Middle frontal gyrus (tissue), 1 donor: Measurements from ENCODE around the gene PUS1.

Experiments
- DNase-seq: peaks from one replicate; pipeline ENCODE4 v3.0.0-alpha.2; 2015; ENCODE audit warnings: low spot score; ENCODE audit errors: extremely low spot score

PUS1 gene

GRCh38 chr12:131915823-131916222 lies 13.3 kb upstream of the PUS1 start:
- DNase-seq: no peak

- DNase-seq: no peak
Measured at GRCh38 chr12:131916306-131917138, 12.6 kb upstream of the PUS1 start.

- no peak for DNase-seq
Measured at GRCh38 chr12:131917139-131917710, 11.9 kb upstream of the PUS1 start.

GRCh38 chr12:131917711-131918306 lies 11.3 kb upstream of the PUS1 start:
- no peak for DNase-seq

- DNase-seq: no peak
Measured at GRCh38 chr12:131918311-131919050, 10.6 kb upstream of the PUS1 start.

GRCh38 chr12:131919051-131919347 lies 10.1 kb upstream of the PUS1 start:
- no peak for DNase-seq

GRCh38 chr12:131919366-131920156 lies 9.5 kb upstream of the PUS1 start:
- no peak for DNase-seq

- no peak for DNase-seq
Measured at GRCh38 chr12:131920157-131920508, 8.9 kb upstream of the PUS1 start.

- no peak for DNase-seq
Measured at GRCh38 chr12:131920902-131921840, 7.9 kb upstream of the PUS1 start.

- no peak for DNase-seq
Measured at GRCh38 chr12:131921866-131922769, 7.0 kb upstream of the PUS1 start.

GRCh38 chr12:131922772-131923171 lies 6.3 kb upstream of the PUS1 start:
- no peak for DNase-seq

GRCh38 chr12:131923260-131923659 lies 5.8 kb upstream of the PUS1 start:
- DNase-seq: no peak

GRCh38 chr12:131927110-131928079 lies 1.7 kb upstream of the PUS1 start:
- DNase-seq: no peak

- DNase-seq: no peak
Measured at GRCh38 chr12:131928080-131928710, 881 bp upstream of the PUS1 start.

GRCh38 chr12:131929581-131930456 lies 743 bp downstream of the PUS1 start:
- no peak for DNase-seq

GRCh38 chr12:131930510-131930909 lies 1.4 kb downstream of the PUS1 start:
- DNase-seq: no peak

GRCh38 chr12:131933387-131933786 lies 4.3 kb downstream of the PUS1 start:
- DNase-seq: no peak
